Right forelimb (tissue), 1 donor: Measurements from ENCODE around the gene POFUT2.

Experiments used
- DNase-seq: peaks from one replicate; pipeline ENCODE4 v3.0.0-alpha.2; 2018

Gene POFUT2

DNA sequence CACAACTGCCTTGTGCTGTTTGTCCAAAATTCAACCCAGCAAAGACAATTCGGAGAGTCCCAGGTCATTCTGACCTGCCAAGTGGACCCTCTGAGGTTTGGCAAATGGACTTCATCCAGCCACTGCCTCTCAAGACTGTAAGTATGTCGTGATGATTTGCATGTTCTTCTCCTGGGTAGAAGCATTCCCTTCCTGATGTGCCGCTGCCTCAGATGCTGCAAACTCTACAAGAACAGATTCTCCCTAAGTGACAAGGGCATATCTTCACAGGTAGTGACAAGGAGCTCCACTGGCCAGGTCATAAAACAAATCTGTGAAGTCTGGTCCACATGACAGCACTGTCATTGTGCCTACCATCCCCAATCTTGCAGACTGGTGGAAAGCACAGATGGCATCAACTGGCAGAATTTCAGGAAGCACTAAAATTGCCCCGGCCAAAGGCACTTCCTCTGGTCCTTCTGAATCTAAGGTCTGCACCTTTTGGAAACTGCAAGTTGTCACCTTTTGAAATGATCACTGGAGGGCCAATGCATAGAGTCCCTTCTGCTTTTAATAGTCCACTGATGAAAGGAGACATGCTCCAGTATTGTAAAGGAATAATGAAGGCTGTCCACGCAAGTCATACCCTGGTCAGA, 27.4 kb downstream of the POFUT2 start:
- DNase-seq = peak; percentile 34

- DNase-seq = peak; percentile 37
These were observed 28.4 kb downstream of the POFUT2 start for GRCh38 chr21:45259206-45259840.

DNA sequence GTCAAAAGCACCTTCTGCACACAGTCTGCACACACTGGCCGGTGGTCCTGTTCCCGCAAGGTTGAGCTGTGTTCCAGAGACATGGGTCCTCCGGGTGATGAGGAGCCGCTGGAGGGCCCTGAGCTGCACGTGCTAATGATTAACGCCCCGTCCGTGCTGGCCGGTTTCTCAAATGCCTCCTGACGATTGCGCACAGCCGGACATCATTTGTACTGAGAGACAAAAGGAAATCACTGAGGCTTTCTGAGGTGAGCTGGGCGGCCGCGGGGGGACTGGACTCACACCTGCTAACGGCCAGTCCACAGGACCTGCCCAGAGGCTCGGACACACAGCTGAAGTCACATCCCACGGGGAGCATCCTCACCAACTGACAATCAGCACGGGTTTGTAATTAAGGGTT, 29.2 kb downstream of the POFUT2 start:
- DNase-seq = no peak

DNA sequence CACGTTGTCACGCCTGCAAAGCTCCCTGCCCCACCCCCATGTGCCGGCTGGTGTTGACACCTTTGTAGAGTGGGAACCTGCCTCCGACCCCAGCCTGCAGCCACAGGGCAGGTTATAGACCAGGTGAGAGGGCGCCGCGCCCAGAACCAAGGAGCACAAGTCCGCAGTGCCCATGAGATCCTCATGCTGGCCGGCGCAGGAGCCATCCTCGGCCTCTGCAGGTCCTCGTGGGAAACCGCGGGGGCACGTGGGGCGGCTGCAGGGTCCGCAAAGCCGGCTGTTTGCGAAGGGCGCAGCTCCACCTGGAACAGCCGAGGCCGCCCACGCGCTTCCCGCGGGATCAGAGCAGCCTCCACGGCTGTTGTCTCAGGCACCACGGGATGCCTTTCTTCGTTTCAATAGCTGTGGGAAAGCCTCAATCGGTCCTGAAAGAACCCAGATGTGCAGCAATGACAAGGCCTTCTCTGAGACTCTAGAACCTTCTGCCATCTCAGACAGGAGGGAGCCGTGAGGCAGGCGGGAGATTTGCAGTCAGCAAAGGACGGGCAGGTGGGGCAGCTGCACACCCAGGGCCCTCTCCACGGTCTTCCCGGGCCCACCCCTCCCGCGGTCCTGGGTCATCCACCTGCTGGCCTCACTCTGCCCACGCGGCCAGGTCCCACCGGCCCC, 29.9 kb downstream of the POFUT2 start:
- no peak for DNase-seq

GRCh38 chr21:45256912-45257672, 30.6 kb downstream of the POFUT2 start:
- no peak for DNase-seq

DNA sequence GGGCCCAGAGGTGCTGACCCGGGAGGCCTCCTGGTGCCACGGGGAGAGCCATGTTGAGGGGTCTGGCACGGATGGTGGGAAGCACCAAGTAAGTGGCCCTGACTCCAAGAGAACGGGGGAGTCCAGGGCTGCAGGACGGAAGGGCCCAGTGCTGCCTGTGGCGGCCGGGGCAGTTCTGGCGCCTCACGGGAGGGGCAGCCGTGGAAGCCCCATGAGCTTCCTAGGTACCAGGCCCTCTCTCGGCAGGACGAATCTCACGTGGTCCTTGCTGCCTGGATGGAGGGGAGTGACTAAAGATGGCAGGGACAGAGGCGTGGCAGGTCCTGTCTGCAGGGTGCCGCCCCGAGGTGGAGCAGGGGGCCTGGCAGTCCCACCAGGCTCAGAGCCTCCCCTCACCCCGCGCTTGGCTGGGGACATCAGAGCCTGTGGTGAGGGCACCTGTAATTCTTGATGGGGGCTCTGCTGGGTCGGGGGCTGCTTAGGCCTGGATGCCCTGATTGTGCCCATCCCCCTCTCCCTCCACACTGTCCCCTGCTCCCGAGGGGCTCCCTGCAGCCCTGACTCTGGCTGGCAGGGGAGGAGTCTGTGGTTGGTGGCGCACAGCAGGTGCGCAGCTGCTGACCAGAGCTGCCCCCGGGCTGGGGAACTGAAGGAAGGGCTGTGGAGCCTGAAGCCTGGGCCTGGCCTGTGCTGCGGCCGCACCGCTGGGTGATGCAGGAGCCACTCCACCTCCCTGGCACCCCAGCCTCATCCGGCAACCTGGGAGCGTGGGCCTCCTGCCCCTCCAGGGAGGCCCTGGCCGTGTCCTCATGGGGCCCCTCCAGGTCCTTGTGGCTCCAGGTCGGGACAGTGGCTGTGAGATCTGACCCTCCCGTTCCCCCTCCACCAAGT, 31.4 kb downstream of the POFUT2 start:
- DNase-seq = no peak

DNA sequence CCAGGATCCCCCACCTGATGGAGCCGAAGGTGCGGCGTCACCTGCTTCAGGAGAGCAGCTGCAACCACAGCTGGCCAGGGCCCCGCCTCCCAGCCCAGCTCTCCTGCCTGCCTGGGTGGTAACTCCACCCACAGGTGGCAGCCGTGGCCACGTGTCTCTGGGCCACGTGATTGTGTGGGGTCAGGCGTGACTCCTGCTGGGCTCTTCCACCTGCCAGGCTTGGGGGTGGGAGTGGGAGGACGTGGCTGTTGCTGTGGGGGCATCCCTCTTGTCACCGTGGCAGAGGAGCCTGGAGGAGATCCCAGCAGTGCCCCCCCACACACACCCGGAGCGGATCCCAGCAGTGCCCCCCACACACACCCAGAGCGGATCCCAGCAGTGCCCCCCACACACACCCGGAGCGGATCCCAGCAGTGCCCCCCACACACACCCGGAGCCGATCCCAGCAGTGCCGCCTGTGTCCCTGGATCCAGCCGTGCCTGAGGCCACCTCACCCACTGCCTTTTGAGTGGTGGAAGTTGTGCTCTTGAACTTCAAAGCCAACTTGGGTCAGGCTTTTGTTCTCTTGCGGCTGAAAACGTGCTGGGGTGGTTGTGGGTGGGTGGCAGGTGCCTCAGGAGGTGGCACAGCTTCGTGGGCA, 32.2 kb downstream of the POFUT2 start:
- no peak for DNase-seq

- DNase-seq = no peak
These were observed 33.2 kb downstream of the POFUT2 start for GRCh38 chr21:45254460-45254930.

- no peak for DNase-seq
These were observed 33.8 kb downstream of the POFUT2 start for GRCh38 chr21:45253633-45254459.

DNA sequence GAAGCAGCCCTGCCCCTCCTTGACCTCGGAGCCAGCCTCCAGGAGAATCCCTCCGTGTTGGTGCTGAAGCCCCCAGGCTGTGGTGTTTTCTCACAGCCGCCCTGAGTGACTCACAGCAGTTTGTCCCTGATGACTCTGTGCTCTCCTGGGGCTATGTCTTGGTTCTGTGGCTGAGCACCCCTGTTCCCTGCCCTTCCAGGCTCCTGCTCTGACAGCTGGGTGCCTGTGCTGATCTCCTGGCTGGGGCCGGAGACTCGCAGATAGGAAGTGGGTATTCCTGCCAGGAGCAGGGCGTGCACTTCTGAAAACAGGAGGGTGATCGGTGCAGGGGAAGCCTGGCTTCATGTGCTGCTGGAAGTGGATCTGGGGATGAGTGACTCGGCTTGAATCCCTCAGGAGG, 34.5 kb downstream of the POFUT2 start:
- DNase-seq = no peak

DNA sequence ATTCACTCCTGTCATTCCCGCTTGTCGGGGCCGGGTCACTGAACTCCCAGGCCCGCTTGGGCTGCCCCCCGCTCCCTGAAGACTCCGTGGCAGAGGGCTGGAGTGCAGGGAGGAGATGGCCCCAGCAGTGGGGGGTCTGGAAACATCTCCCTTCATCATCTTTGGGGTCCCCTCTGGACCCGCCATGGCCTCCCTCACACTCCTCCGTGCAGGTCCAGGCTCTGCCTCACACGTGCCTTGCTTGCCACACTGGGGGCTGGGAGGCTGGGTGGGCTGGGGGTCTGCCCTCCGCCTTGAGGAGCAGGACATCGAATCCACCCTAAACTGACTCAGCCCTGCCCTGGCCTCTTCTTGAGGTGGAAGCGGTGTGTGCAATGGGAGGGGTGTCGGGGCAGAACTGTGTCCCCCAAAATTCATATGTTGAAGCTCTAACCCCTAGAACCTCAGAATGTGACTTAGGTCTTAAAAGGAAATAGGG, 35.2 kb downstream of the POFUT2 start:
- no peak for DNase-seq

DNA sequence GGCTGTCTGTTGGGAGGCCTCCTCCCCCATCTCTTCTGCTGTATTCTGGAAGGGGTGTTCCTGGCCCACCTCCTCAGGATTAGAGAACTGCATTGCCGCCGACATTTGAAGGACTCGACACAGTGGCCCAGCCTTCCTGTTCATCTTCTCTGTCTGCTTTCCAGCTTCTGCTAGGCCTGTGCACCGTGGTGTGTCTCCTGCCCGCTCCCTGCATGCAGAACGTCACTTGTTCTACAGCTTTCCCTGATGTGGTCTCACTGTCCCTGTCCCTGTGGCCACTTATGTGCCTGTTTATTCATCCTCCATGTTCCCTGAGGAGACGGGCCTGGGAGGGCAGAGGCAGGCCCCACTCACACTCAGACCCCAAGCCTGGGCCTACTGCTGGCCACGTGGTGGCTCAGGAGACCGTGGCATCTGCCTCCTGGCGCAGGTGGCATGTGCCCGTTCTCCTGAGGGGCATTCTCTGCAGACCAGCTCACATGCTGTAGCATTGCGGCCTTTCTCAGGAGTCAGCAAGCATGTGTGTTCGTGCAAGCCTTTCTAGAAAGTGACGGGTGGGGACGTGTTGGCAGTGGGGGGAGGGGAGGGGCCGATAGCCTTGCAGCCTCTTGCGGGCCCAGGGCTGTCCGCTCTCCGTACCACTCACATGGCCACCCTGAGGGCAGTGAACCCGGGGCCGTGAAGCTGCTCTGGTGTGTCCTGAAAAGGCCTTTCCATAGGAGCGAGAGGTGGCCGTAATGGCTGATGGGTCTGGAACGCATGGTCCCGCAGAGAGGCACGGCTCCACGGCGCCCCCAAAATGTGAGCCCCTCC, 35.9 kb downstream of the POFUT2 start:
- no peak for DNase-seq

DNA sequence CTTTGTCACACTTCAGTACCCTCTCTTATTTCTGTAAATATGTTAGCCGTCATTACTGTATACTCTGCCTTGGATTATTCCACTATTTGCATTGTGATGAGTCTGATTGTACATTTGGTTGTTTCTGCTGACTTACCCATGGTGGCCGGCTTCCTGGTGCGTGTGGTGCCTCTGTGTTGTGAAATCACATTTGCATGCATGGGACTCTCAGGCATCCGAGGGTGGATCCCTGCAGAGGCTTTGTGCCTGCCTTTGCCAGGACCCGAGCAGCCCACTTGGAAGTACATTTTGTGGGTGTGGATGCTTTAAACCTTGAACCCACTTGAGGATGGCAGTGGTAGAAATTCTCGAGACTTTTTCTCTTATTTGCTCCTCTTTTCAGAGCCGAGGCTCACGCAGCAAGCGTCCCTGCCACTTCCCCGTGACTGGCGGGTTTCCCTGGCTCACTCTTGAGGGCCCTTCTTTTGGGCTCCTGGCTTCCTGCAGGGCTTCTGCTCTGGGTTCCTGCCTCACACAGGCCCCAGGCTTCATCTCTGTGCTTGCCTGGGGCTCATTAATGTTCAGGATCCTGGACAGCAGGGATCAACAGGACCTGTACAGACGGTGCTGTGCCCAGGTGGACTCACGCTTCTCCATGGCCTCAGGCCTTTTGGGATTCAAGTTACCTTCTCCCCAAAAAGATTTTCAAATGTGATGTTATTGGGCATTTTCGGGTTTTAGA, 36.6 kb downstream of the POFUT2 start:
- no peak for DNase-seq

- no peak for DNase-seq
These were observed 37.4 kb downstream of the POFUT2 start for GRCh38 chr21:45250272-45250671.

DNA sequence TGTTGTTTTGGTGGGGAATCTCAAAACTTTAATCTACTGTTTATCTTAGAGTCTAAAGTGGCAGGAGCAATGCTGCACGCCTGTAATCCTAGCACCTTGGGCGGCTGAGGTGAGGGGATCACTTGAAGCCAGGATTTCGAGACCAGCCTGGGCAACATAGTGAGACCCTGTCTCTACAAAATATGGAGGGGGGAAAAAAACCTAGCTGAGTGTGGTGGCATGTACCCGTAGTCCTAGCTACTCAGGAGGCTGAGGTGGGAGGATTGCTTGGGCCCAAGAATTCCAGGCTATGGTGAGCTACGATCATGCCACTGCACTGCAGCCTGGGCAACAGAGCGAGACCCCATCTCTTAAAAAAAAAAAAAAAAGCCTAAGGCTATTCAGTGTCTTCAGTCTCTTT, 38.1 kb downstream of the POFUT2 start:
- no peak for DNase-seq

DNA sequence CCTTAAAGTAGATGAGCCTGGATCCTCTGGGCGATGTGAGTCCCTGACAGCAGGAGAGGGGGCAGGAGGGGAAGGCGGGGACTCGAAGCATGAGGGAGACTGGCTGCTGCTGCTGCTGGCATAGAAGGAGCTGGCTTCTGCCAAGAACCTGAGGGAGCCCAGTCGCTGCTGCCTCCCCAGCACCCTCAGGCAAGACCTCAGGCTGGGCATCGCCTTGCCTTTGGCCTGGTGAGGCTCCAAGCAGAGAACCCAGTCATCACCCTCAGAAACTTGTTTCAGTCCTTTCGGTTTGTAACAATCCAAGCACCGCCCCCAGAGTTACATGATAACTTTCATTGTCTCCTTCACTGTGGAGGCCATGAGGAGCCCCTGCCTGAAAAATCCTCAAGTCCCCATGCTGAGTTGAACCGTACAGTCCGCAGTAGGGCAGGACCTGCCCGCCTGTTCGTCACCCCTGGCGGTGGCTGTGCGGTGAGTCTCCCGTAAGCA, 38.8 kb downstream of the POFUT2 start:
- peak; percentile 45 for DNase-seq

- DNase-seq = no peak
These were observed 39.3 kb downstream of the POFUT2 start for GRCh38 chr21:45248301-45248892.
